ENCODE measurements around the gene LTF.

The LTF gene

DNA sequence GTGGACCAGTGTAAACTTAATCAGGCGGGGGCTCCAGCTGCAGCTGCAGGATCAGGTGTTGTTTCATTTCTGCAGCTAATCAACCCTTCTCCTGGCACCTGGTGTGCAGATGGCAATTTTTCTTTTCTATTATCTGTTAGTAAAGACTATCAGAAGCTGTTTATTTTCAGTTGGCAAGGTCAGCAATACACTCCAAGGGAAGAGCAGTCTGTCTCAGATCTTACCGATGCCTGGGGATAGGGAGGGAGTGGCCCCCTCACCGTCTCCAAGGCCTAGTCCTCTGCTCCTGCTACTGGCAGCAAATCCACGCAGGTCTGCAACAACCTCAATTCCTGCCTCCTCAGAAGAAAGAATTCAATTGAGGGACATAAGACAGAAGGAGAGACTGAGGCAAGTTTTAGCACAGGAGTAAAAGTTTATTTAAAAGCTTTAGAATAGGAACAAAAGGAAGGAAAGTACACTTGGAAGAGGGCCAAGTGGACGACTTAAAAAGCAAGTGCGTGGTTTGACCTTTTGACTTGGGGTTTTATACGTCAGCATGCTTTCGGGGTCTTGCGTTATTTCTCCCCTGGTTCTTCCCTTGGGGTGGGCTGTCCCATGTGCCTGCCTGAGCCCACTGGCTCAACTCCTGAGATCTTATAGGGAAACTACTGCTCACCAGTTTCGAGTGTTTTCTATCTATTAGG lies 48.4 kb downstream of the LTF start:
- H3K27me3 ChIP-seq (replicated peaks; ENCODE audit: insufficient read depth, low read length), result no peaks in the 10 kb centered on the region
- no peaks in the 10 kb centered on the region for H3K9me2 ChIP-seq (replicated peaks; ENCODE audit: insufficient read depth, low read length)
- peak overlapping the region; percentile 97 for H3K27ac ChIP-seq (ENCODE audit: low read length)
- H3K9me3 ChIP-seq (replicated peaks; ENCODE audit: insufficient read depth, low read length), result no peaks in the 10 kb centered on the region
- DNase-seq, result peak; percentile 94
- H3K9ac ChIP-seq (ENCODE audit: low read length), result peak overlapping the region; percentile 72
- peaks cover 27% of the 10 kb centered on the region for H3F3A ChIP-seq (ENCODE audit: insufficient read depth, low read length)
- H2AFZ ChIP-seq (ENCODE audit: low read length), result peak overlapping the region; percentile 33
- peaks cover 44% of the 10 kb centered on the region for H3K4me1 ChIP-seq (ENCODE audit: low read length)
- TF ChIP-seq EZH2 (optimal IDR thresholded peaks at IDR 0.05; ENCODE audit: low read depth, low read length) (no peak), EZH2phosphoT487 (IDR thresholded peaks at IDR 0.05; ENCODE audit: low read length) (no peak)
- TF ChIP-seq, protein P1, sequence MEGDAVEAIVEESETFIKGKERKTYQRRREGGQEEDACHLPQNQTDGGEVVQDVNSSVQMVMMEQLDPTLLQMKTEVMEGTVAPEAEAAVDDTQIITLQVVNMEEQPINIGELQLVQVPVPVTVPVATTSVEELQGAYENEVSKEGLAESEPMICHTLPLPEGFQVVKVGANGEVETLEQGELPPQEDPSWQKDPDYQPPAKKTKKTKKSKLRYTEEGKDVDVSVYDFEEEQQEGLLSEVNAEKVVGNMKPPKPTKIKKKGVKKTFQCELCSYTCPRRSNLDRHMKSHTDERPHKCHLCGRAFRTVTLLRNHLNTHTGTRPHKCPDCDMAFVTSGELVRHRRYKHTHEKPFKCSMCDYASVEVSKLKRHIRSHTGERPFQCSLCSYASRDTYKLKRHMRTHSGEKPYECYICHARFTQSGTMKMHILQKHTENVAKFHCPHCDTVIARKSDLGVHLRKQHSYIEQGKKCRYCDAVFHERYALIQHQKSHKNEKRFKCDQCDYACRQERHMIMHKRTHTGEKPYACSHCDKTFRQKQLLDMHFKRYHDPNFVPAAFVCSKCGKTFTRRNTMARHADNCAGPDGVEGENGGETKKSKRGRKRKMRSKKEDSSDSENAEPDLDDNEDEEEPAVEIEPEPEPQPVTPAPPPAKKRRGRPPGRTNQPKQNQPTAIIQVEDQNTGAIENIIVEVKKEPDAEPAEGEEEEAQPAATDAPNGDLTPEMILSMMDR (IDR thresholded peaks at IDR 0.05; ENCODE audit: low read length), result no peak
- no peaks in the 10 kb centered on the region for H3K36me3 ChIP-seq (replicated peaks; ENCODE audit: insufficient read depth, low read length)
- no peaks in the 10 kb centered on the region for H3K79me2 ChIP-seq (ENCODE audit: low read length)
- peak overlapping the region; percentile 72 for H3K4me2 ChIP-seq (ENCODE audit: low read depth, low read length)
- peak overlapping the region; percentile 38 for H3K4me3 ChIP-seq (ENCODE audit: low read length)
- H4K20me1 ChIP-seq (ENCODE audit: insufficient read depth, low read length), result no peaks in the 10 kb centered on the region

DNA sequence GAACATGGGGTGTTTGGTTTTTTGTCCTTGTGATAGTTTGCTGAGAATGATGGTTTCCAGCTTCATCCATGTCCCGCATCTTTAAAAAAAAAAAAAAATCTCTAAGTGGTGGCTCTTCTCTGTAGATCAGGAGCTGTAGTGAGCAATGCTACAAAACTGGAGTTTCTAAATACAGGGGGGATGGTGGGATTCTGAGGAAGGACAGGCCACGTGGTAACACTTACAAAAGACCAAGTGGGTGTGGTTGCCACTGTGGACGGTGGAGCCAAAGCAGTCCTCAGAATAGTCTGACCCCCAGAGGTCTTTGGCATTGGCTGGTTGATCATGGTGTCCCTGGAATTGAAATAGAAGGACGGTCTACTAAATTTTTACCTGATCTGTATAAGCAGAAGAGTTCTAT lies 50.0 kb downstream of the LTF start:
- Histone ChIP-seq H3K9ac (ENCODE audit: low read length) (no peak overlapping the region), H3K4me3 (ENCODE audit: low read length) (no peak overlapping the region), H3K9me2 (replicated peaks; ENCODE audit: insufficient read depth, low read length) (no peaks in the 10 kb centered on the region), H3K36me3 (replicated peaks; ENCODE audit: insufficient read depth, low read length) (no peaks in the 10 kb centered on the region), H3K79me2 (ENCODE audit: low read length) (no peaks in the 10 kb centered on the region), H3K27me3 (replicated peaks; ENCODE audit: insufficient read depth, low read length) (no peaks in the 10 kb centered on the region), H2AFZ (ENCODE audit: low read length) (no peak overlapping the region), H4K20me1 (ENCODE audit: insufficient read depth, low read length) (no peaks in the 10 kb centered on the region), H3F3A (ENCODE audit: insufficient read depth, low read length) (peaks cover 27% of the 10 kb centered on the region), H3K9me3 (replicated peaks; ENCODE audit: insufficient read depth, low read length) (no peaks in the 10 kb centered on the region), H3K4me1 (ENCODE audit: low read length) (peaks cover 46% of the 10 kb centered on the region), H3K27ac (ENCODE audit: low read length) (peak overlapping the region; percentile 97; the same call in 1 of the 2 replicates), H3K4me2 (ENCODE audit: low read depth, low read length) (0 out of 2 replicates have a peak overlapping the region, but pooled peaks have one; percentile 72)
- no peak for DNase-seq
- TF ChIP-seq EZH2 (optimal IDR thresholded peaks at IDR 0.05; ENCODE audit: low read depth, low read length), result no peak

DNA sequence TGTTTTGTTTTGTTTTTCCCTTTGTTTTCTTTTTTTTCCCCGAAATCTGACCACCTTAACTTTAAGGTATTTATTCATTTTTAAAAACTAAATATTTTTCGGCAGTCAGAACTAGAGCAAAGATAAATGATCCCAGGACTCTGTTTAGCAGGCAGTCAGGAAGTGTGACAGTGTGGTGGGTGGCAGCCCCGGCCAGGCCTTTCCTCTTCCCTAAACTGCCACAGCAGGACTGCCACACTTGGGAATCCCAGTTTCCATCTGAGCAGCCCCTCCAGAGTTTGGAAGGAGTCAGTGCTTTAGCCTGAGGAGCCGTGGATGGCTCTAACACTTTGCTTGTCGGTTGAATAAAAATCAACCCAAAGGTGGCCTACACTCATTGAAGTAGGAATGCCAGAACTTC lies 50.8 kb downstream of the LTF start:
- H3K36me3 ChIP-seq (replicated peaks; ENCODE audit: insufficient read depth, low read length), result no peaks in the 10 kb centered on the region
- no peak for DNase-seq
- no peak overlapping the region for H3K27ac ChIP-seq (ENCODE audit: low read length)
- no peak overlapping the region for H2AFZ ChIP-seq (ENCODE audit: low read length)
- H3K9ac ChIP-seq (ENCODE audit: low read length), result no peak overlapping the region
- H4K20me1 ChIP-seq (ENCODE audit: insufficient read depth, low read length), result no peaks in the 10 kb centered on the region
- no peak for TF ChIP-seq EZH2phosphoT487 (IDR thresholded peaks at IDR 0.05; ENCODE audit: low read length)
- TF ChIP-seq, protein P1 (IDR thresholded peaks at IDR 0.05; ENCODE audit: low read length), result no peak
- no peak for TF ChIP-seq EZH2 (optimal IDR thresholded peaks at IDR 0.05; ENCODE audit: low read depth, low read length)
- H3K4me1 ChIP-seq (ENCODE audit: low read length), result peaks cover 49% of the 10 kb centered on the region
- no peaks in the 10 kb centered on the region for H3K9me3 ChIP-seq (replicated peaks; ENCODE audit: insufficient read depth, low read length)
- H3K79me2 ChIP-seq (ENCODE audit: low read length), result no peaks in the 10 kb centered on the region
- H3K27me3 ChIP-seq (replicated peaks; ENCODE audit: insufficient read depth, low read length), result no peaks in the 10 kb centered on the region
- H3K4me3 ChIP-seq (ENCODE audit: low read length), result no peak overlapping the region
- no peaks in the 10 kb centered on the region for H3K9me2 ChIP-seq (replicated peaks; ENCODE audit: insufficient read depth, low read length)
- H3K4me2 ChIP-seq (ENCODE audit: low read depth, low read length), result no peak overlapping the region
- peaks cover 27% of the 10 kb centered on the region for H3F3A ChIP-seq (ENCODE audit: insufficient read depth, low read length)

DNA sequence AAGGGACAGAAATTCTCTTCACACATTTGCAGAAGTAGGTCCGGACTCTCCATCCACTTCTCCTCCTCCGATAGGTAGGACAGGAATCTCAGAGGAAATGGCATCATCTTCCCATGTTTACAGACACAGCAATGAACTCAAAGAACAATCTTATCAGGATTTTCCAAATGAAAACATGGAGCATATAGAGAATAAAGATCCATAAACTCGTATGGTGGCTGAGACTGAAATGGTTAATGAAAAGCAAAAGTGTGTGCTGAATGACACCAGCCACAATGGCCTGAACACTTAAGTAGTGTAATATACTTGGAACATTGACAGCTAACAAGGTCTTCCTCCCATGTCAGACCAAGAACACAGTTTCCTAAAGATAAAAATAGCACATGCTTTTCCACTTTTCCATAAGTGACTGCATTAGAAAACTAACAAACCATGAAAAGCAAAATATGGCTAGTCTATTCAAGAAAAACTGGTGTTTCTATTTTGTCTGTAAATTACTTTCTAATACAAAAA lies 51.9 kb downstream of the LTF start:
- Histone ChIP-seq H3K4me3 (ENCODE audit: low read length) (no peak overlapping the region), H2AFZ (ENCODE audit: low read length) (0 out of 2 replicates have a peak overlapping the region, but pooled peaks have one; percentile 3), H3K9ac (ENCODE audit: low read length) (no peak overlapping the region), H3K4me2 (ENCODE audit: low read depth, low read length) (no peak overlapping the region), H4K20me1 (ENCODE audit: insufficient read depth, low read length) (no peaks in the 10 kb centered on the region), H3K79me2 (ENCODE audit: low read length) (no peaks in the 10 kb centered on the region), H3F3A (ENCODE audit: insufficient read depth, low read length) (peaks cover 27% of the 10 kb centered on the region), H3K36me3 (replicated peaks; ENCODE audit: insufficient read depth, low read length) (no peaks in the 10 kb centered on the region), H3K27ac (ENCODE audit: low read length) (no peak overlapping the region), H3K4me1 (ENCODE audit: low read length) (peaks cover 52% of the 10 kb centered on the region), H3K9me3 (replicated peaks; ENCODE audit: insufficient read depth, low read length) (no peaks in the 10 kb centered on the region), H3K27me3 (replicated peaks; ENCODE audit: insufficient read depth, low read length) (no peaks in the 10 kb centered on the region), H3K9me2 (replicated peaks; ENCODE audit: insufficient read depth, low read length) (no peaks in the 10 kb centered on the region)
- TF ChIP-seq EZH2 (optimal IDR thresholded peaks at IDR 0.05; ENCODE audit: low read depth, low read length) (no peak), EZH2phosphoT487 (IDR thresholded peaks at IDR 0.05; ENCODE audit: low read length) (no peak)
- TF ChIP-seq, protein P1 (IDR thresholded peaks at IDR 0.05; ENCODE audit: low read length), result no peak
- DNase-seq, result no peak
